ENCODE results near the gene FBXW7.

The FBXW7 gene

DNA sequence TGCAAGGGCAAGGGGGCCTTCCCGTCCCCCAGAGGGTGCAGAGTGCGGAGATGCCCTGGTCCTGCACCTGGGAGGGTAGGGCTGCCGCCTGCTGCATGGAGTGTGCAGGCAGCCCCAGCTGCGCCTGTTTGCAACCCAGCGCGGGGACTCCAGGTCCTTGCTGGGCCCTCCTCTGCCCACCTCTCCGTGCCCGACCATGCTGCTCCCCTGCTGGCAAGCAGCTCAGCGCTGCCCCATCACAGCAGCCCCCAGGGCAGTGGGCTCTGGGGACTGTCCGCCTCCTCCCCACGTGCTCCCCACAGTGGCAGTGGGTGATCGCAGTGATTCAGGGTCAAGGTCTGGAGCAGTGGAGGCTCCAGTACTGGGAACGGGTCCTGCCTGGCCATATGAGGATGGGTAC, 5.0 kb upstream of the FBXW7 start:
- no peak for DNase-seq

DNA sequence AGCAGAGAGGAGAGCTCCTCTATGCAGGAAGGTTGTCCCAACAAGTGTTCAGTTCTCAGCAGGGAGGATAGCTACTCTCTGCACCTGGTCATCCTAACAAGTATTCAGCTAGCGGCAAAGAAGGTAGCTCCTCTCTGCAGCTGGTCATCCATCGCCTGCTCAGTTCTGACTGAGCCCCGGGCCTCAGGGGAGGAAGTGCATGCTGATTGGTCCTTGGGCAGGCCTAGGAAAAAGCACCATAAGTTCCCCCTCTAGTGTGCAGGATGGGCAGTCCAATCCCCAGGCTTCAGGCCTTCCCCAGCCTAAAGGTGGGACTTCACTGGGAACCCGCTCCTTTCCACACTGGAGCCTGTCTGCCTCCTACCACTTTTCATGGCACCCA, 4.4 kb upstream of the FBXW7 start:
- DNase-seq = no peak

- DNase-seq = no peak
Measured at GRCh38 chr4:152539556-152540292, 3.8 kb upstream of the FBXW7 start.

- no peak for DNase-seq
Measured at GRCh38 chr4:152537881-152538280, 2.0 kb upstream of the FBXW7 start.

DNA sequence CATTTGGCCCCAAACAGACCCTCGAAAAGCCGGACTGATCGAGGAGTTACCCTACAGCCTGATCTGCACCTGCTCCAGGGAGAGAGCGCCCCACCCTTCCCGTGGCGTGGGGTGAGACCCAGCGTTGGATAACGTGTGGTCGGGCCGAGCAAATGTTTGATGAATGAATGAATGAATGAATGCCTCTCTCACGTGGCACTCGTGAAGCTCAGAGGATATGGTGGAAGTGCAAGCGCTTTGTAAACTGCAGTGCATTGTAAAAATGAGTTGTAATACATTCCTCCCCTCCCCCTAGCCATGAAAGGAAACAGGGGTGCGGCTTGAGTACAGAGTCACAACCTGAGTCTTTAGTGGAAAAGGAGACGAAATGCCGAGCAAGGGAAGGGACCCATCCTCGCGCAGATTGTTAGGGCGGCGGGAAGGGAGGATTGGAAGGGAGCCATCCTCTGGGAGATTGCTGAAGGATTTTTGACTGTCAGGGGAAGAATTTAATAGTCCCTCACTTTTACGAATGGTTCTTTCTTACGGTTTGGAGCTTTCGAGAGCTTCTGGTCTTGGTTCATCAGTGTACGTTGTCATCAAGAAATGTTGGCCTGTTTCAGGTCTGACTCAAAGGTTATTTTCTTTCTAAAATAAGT, 772 bp upstream of the FBXW7 start:
- peak; percentile 67 for DNase-seq

GRCh38 chr4:152535360-152535902, 461 bp downstream of the FBXW7 start:
- peak; percentile 37 for DNase-seq

DNA sequence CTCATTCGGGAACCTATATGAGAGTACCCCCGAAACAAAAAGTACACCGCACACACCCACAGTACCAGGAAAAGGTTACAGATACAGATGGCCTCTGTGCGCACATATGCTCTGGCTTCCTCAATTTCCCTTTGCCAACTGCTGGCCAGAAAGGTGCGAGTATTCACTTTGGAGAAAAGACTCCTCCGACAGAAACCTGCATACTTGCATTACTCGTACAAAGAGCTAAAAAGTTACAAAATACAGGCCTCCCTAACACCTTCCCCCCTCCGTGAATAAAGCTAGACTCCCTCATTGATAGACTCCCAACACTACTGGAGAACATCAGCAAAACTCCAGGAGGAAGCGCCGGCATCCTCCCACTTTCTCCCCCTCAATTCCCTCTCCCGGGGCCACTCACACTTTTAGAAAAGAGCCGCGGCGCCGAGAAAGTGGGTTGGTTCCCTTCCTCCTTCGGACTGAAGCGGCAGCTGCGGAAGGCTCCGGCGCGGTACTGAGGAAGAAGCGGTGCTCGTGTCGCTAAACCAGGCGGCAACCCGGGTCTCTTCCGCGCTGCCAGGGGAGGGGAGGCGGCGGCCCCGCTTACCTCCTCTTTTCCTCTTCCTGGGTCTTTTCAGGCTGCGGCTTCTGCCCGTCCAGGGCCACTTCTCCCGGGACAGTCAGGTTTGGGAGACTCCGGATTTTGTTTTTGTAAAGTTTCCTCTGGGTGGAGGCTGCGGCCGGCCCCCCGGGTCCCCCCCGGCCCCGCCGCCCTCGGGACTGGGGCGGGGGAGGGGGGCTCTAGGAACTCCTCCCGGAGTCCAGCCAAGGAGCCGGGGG, 1.1 kb downstream of the FBXW7 start:
- peak; percentile 21 for DNase-seq

DNA sequence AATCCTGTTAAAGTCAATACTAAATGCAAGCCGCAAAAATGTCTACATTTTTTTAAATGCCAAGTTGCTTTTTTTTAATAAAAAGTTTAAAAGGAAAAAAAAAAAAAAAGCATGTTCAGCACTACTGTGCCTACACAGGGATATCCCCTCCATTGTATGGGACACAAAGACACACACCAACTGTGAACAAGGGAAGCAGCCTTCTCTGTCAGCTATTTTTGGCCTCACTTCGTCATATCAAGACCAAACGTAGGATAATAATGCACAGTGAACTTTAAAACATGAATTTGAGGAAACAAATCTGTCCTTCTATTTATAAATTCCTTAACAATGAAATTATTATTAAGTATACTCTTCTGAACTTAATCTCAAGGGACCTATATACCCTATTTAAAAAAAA, 4.4 kb downstream of the FBXW7 start:
- no peak for DNase-seq

- DNase-seq = no peak
Measured at GRCh38 chr4:152530600-152530999, 5.3 kb downstream of the FBXW7 start.

DNA sequence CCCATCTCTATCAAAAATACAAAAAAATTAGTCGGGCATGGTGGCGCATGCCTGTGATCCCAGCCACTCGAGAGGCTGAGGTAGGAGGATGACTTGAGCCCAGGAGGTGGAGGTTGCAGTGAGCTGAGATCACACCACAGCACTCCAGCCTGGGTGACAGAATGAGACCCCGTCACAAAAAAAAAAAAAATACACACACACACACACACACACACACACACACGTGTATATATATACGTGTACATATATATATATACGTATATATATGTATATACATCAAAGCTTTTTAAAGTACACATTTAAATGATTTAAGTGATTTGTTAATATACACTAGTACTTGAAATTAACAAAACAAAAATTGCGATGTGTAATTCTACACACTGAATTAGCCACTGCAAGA, 6.0 kb downstream of the FBXW7 start:
- no peak for DNase-seq

DNA sequence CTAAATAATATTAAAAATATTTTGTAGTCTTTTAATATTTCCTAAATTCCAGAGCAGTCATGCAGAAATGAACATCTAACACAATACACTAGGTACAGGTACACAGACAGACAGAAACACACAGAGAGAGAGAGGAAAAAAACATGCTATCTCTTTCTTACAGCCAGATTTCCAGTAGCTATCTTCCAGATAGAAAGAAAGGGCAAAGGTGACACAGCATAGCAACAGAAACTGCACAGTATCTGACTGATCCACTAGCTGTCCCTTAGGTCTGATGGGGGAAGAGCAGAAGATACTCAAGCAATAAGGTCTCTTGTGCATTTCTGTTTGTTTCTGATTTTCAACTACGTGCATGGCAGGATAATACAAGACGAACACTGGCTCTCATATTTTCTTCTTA, 7.8 kb downstream of the FBXW7 start:
- no peak for DNase-seq

- no peak for DNase-seq
Measured at GRCh38 chr4:152525878-152526277, 10.0 kb downstream of the FBXW7 start.

GRCh38 chr4:152524427-152524826, 11.5 kb downstream of the FBXW7 start:
- DNase-seq = no peak

DNA sequence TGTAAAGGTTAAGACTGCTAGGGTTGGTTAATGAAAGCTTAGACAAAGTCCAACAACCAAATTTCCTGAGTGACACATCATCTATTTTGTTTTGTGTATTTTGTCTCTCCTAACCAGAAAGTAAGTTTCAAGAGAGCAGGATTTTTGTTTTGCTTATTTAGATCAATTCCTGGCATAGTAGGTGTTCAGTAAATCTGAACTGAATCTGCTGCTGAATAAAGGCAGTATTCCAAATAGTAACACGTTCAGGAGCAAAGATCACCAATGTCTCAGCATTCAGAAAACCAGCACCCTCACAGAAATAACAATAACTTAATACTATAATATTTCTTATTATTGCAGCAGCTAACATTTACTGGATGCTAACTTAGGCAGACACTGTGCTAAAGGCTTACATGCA, 12.2 kb downstream of the FBXW7 start:
- DNase-seq = no peak

GRCh38 chr4:152522754-152523153, 13.1 kb downstream of the FBXW7 start:
- DNase-seq = no peak

- DNase-seq = no peak
Measured at GRCh38 chr4:152522245-152522644, 13.6 kb downstream of the FBXW7 start.

DNA sequence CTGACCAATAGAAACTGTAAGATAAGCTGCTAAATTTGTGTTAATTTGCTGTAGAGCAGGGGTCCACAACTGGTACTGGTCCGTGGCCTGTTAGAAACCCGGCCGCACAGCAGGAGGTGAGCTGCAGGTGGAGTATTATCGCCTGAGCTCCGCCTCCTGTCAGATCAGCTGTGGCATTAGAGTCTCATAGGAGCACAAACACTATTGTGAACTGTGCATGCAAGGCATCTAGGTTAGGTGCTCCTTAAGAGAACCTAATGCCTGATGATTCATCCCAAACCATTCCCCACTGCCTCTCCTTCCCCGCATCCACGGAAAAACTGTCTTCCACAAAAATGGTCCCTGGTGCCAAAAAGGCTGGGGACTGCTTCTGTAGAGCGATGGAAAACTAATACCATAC, 19.7 kb downstream of the FBXW7 start:
- no peak for DNase-seq

DNA sequence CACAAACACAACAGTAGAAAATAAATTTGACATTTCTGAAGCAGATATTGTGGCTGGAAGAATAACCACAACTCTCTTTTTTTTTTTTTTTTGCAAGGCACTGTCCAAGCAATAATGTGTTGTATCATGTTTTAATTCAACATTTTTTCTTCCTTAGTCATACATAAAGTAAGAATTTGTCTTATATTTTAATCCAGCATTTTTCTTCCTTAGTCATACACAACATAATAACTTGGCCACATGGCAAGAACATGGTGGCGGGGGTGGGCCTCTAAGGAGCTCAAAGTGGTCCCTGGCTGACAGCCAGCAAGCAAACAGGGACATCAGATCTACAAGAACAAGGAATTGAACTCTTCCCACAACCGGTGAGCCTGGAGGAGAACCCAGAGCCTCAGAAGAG, 20.2 kb downstream of the FBXW7 start:
- DNase-seq = no peak

GRCh38 chr4:152514356-152514755, 21.5 kb downstream of the FBXW7 start:
- no peak for DNase-seq

DNA sequence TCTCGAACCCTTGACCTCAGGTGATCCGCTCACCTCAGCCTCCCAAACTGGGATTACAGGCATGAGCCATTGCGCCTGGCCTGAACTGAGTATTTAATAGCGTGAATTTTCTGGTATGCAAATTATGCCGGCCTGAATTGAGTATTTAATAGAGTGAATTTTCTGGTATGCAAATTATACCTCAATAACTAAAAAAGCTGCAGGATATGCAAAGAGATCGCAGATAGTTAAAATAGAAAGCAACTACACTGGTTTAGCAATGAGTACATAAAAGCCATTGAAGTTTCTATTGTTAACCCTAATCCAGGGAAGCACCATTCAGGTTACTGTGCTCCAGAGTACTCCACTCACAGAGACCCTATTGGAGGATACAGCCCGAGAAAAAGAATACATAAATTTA, 22.8 kb downstream of the FBXW7 start:
- DNase-seq = no peak

DNA sequence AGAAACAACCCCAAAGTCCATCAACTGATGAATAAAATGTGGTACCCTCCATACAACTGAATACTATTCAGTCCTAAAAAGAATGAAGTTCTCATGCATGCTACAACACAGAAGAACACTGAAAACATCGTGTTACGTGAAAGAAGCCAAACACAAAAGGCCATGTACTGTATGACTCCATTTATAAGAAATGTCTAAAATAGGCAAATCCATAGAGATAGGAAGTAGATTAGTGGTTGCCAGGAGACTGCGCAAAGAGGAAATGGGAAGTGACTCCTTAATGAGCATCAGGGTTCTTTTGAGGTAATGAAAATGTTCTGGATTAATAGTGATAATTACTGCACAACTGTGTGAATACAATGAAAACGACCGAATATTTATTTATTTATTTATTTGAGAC, 23.4 kb downstream of the FBXW7 start:
- no peak for DNase-seq

DNA sequence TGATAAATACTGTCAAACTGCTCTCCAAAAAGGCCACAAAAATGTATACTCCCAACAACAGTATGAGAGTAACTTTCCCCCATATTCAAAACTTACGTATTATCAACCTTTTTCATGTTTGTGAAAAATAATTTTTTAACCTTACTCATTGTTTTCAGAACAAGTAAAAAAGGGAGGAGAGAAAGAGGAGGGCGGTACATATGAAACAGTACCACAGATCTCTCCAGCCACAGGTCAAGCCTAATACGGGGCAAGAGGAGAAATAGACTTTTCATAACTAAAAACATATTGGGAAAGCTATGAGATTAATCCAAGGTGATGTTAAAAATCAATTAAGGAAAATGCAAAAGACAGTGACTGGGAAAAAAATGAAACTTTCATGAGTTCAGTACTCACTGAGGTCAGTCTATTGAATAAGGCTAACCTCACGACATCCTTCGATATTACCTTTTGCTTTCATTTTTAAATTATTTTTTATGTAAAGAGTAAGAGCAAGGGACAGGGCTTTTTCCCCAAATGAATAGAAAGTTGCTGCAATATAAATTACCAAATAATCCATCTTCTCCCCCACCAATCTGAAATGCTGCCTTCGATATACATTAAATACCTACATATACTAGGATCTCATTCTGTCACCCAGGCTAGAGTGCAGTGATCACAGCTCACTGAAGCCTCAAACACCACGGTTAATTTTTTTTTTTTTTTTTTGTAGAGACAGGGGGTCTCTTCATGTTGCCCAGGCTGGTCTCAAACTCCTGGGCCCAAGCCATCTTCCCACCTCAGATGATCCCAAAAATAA, 25.3 kb downstream of the FBXW7 start:
- DNase-seq = no peak

Measured in effector CD8-positive, alpha-beta T cell (primary cell).